K562 (cell line): ENCODE data around the gene ATP13A4.

Experiments used
- FOSL1 ChIP-seq: fragments of 200-800 bp; sonication (Bioruptor generic); conservative IDR thresholded peaks from 2 replicates; pipeline ENCODE4 v1.6.1; 2016; ENCODE audit warnings: missing genetic modification characterization, missing compliant biosample characterization
- FOXK1 ChIP-seq: sonication (generic); formaldehyde crosslinking; IDR thresholded peaks from 2 replicates; pipeline ENCODE4 v1.8.0; 2022; ENCODE audit warnings: missing genetic modification reagents, mild to moderate bottlenecking, borderline replicate concordance
- MAFK ChIP-seq: IDR thresholded peaks from 2 replicates; pipeline ENCODE4 v1.6.1; 2011; ENCODE audit warnings: low read length, improper control_type of control experiment
- MYBL2 ChIP-seq, 2 experiments: fragments of 450-650 bp in 1 of 2; sonication (generic) in 1 of 2; formaldehyde crosslinking in 1 of 2; IDR thresholded peaks; 2 replicates each; pipeline versions ENCODE4 v1.6.1 to v1.8.1; 2017 to 2022; ENCODE audit warnings: borderline replicate concordance in 1 of 2, inconsistent platforms in 1 of 2, low read depth in 1 of 2, mild to moderate bottlenecking in 1 of 2, missing genetic modification reagents in 1 of 2, moderate library complexity in 1 of 2
- POLR2AphosphoS5 ChIP-seq: IDR thresholded peaks from 2 replicates; pipeline ENCODE4 v1.6.1; 2011; ENCODE audit warnings: mild to moderate bottlenecking, low read depth, low read length, moderate library complexity; ENCODE audit not compliant: control insufficient read depth, insufficient read depth
- YY1 ChIP-seq, 3 experiments: IDR thresholded peaks; 2 replicates each; pipeline ENCODE4 v1.6.1; 2011; ENCODE audit warnings: low read length in 2 of 3, mild to moderate bottlenecking in 2 of 3, moderate library complexity in 2 of 3, borderline replicate concordance in 1 of 3, control low read depth in 1 of 3, low read depth in 1 of 3; ENCODE audit not compliant: insufficient read depth in 3 of 3, insufficient replicate concordance in 2 of 3, control insufficient read depth in 1 of 3, insufficient read length in 1 of 3; ENCODE audit errors: extremely low read depth in 1 of 3
- TF ChIP-seq, protein P1 (sequence below): fragments of 450-650 bp; IDR thresholded peaks from 2 replicates; pipeline ENCODE4 v1.6.1; 2017; ENCODE audit warnings: mild to moderate bottlenecking, moderate library complexity

DNA sequence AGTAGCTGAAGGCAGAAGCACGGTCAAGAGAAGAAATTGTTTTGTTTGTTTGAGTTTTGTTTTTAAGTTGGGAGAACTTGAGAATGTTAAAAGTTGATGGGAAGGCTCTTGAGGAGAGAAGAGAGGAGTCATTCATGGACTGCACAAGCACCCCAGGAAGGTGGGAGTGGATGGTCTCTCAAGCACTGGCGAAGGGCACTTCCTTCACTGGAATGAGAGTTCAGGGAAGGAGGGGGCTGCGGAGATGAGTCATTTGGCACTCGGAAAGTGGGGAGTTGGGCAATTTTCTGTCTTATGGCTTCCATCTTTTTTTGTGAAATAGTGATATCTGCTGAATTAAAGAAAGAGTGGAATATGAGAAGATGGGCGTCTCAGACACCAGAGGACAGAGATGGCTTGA, 66.0 kb downstream of the ATP13A4 start:
- TF ChIP-seq FOXK1 (no peak), MYBL2 (IDR thresholded peaks at IDR 0.05; ENCODE audit: low read depth) (no peak), MYBL2 (CRISPR knock-in tag; IDR thresholded peaks at IDR 0.05; ENCODE audit: borderline replicate concordance) (no peak), FOSL1 (tag) (no peak), YY1 (IDR thresholded peaks at IDR 0.05; ENCODE audit: borderline replicate concordance in 1 of 3, control insufficient read depth in 1 of 3, extremely low read depth in 1 of 3, insufficient read depth in 3 of 3, insufficient read length in 1 of 3, insufficient replicate concordance in 2 of 3, low read depth in 1 of 3, low read length in 2 of 3) (no peak), MAFK (no peak), POLR2AphosphoS5 (no peak)
- TF ChIP-seq, protein P1, sequence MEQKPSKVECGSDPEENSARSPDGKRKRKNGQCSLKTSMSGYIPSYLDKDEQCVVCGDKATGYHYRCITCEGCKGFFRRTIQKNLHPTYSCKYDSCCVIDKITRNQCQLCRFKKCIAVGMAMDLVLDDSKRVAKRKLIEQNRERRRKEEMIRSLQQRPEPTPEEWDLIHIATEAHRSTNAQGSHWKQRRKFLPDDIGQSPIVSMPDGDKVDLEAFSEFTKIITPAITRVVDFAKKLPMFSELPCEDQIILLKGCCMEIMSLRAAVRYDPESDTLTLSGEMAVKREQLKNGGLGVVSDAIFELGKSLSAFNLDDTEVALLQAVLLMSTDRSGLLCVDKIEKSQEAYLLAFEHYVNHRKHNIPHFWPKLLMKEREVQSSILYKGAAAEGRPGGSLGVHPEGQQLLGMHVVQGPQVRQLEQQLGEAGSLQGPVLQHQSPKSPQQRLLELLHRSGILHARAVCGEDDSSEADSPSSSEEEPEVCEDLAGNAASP: no peak
